Keratinocyte (primary cell): Measurements from ENCODE around the gene ZNF718. TPM values are rescaled to one million over a fixed set of nuclear protein-coding genes. Genes with fewer than 3 reads are reported as not detected.
"Not testable (repeated sequence)": the region's sequence is repeated elsewhere in the genome, so short reads cannot be mapped to it uniquely, and the experiment has no call there.

Experiments used
- DNase-seq: peaks from one replicate; pipeline ENCODE4 v3.0.0-alpha.2; 2011; ENCODE audit warnings: low read depth, missing footprints, low spot score
- FAIRE-seq: peaks from 2 replicates; lab custom pipeline; 2011; peaks lifted over from hg19 to GRCh38; lab: Jason Lieb, UNC
- H2AFZ ChIP-seq: 2 replicates; pipeline ENCODE4 v1.6.0; 2012; ENCODE audit warnings: low read length, control low read depth, inconsistent platforms; ENCODE audit not compliant: control insufficient read depth
- H3K27ac ChIP-seq: 2 replicates; pipeline ENCODE4 v1.5.1; 2011; ENCODE audit warnings: low read length; ENCODE audit not compliant: control insufficient read depth, insufficient read depth
- H3K27me3 ChIP-seq: 3 replicates; pipeline ENCODE4 v1.6.0; 2011; ENCODE audit warnings: low read length; ENCODE audit not compliant: control insufficient read depth, insufficient read depth; ENCODE audit errors: extremely low read depth
- H3K36me3 ChIP-seq, 2 experiments: 2 replicates in 1 of 2; 3 replicates in 1 of 2; pipeline ENCODE4 v1.5.1; 2011; ENCODE audit warnings: low read length in 2 of 2, mild to moderate bottlenecking in 1 of 2; ENCODE audit not compliant: control insufficient read depth in 2 of 2, insufficient read depth in 2 of 2; ENCODE audit errors: extremely low read depth in 1 of 2
- H3K4me1 ChIP-seq: 3 replicates; pipeline ENCODE4 v1.5.1; 2011; ENCODE audit warnings: low read length; ENCODE audit not compliant: control insufficient read depth, insufficient read depth; ENCODE audit errors: extremely low read depth
- H3K4me2 ChIP-seq: 3 replicates; pipeline ENCODE4 v1.6.0; 2011; ENCODE audit warnings: low read depth, low read length; ENCODE audit not compliant: control insufficient read depth, insufficient read depth; ENCODE audit errors: extremely low read depth
- H3K4me3 ChIP-seq, 3 experiments: fragments of 200-600 bp in 1 of 3; sonication (generic) in 1 of 3; 2 replicates in 2 of 3; 3 replicates in 1 of 3; pipeline ENCODE4 v1.5.1; 2011 to 2016; ENCODE audit warnings: low read length in 3 of 3, mild to moderate bottlenecking in 3 of 3, control low read depth in 2 of 3, inconsistent platforms in 1 of 3, low read depth in 1 of 3, mixed read lengths in 1 of 3, mixed run types in 1 of 3, moderate library complexity in 1 of 3; ENCODE audit not compliant: control insufficient read depth in 2 of 3, insufficient read depth in 2 of 3; ENCODE audit errors: extremely low read depth in 1 of 3
- H3K79me2 ChIP-seq: 2 replicates; pipeline ENCODE4 v1.6.0; 2012; ENCODE audit warnings: low read length; ENCODE audit not compliant: control insufficient read depth, insufficient read depth
- H3K9ac ChIP-seq: 3 replicates; pipeline ENCODE4 v1.6.0; 2011; ENCODE audit warnings: low read length; ENCODE audit not compliant: control insufficient read depth, insufficient read depth; ENCODE audit errors: extremely low read depth
- H3K9me1 ChIP-seq: 3 replicates; pipeline ENCODE4 v1.6.0; 2011; ENCODE audit warnings: low read length; ENCODE audit not compliant: control insufficient read depth, insufficient read depth; ENCODE audit errors: extremely low read depth
- H3K9me3 ChIP-seq: 2 replicates; pipeline ENCODE4 v1.5.1; 2012; ENCODE audit warnings: low read depth, low read length; ENCODE audit not compliant: control insufficient read depth
- H4K20me1 ChIP-seq: 3 replicates; pipeline ENCODE4 v1.6.0; 2011; ENCODE audit warnings: low read length; ENCODE audit not compliant: control insufficient read depth, insufficient read depth; ENCODE audit errors: extremely low read depth
- EZH2 ChIP-seq: IDR thresholded peaks from one replicate; pipeline ENCODE4 v1.6.1; 2012; ENCODE audit warnings: inconsistent platforms, mild to moderate bottlenecking, low read length, moderate library complexity
- dilution Hi-C: fragments of 300-500 bp; cut with MboI; formaldehyde crosslinking; loops from one replicate; pipeline ENCODE4 v1.7.0; 2020; ENCODE audit warnings: low sequenced_read_pairs; ENCODE audit not compliant: extremely low pct_ligation_motif_present
- polyA minus RNA-seq, 3 experiments: library from RNA; depleted of rRNA, polyadenylated mRNA; stranded (reverse); fragments of >200 nt; gene quantifications; 1 replicate in 1 of 3; 2 replicates in 1 of 3; 3 replicates in 1 of 3; pipeline ENCODE4 v1.2.3, GENCODE V29; 2011
- polyA plus RNA-seq, 5 experiments: library from polyadenylated mRNA; depleted of rRNA in 3 of 5; stranded (reverse) in 3 of 5; stranded (forward) in 1 of 5; unstranded in 1 of 5; fragments of >200 nt; gene quantifications; 1 replicate in 1 of 5; 2 replicates in 3 of 5; 3 replicates in 1 of 5; pipeline versions ENCODE4 v1.2.1 to v1.2.3, GENCODE V29; 2011 to 2012; ENCODE audit warnings: missing spikeins in 2 of 5, low read depth in 1 of 5, low replicate concordance in 1 of 5
- TF ChIP-seq, protein P1 (sequence below), 3 experiments: IDR thresholded peaks in 1 of 3; conservative IDR thresholded peaks in 1 of 3; optimal IDR thresholded peaks in 1 of 3; 2 replicates in 2 of 3; 3 replicates in 1 of 3; pipeline versions ENCODE3 to v1.5.1; 2011; ENCODE audit warnings: low read length in 3 of 3, mild to moderate bottlenecking in 3 of 3, moderate library complexity in 2 of 3, control low read depth in 1 of 3, inconsistent platforms in 1 of 3; ENCODE audit not compliant: insufficient read depth in 2 of 3; ENCODE audit errors: extremely low read depth in 1 of 3

Gene ZNF718
- polyA plus RNA-seq (4.0 to 5.0 TPM (median 4.1 TPM) in 3 replicates), polyA minus RNA-seq (1.7 to 9.3 TPM (median 6.5 TPM) in 3 replicates)
- 2.1 TPM for polyA plus RNA-seq (2011; ENCODE audit: low read depth)
- polyA plus RNA-seq (2011; cell fraction: cytosol; rRNA removed) = 2.5 and 4.8 TPM in 2 replicates
- polyA plus RNA-seq (2011; cell fraction: nucleus; rRNA removed) = 10.0 and 10.2 TPM in 2 replicates
- polyA plus RNA-seq (2012; ENCODE audit: low replicate concordance) = 2.6 and 3.4 TPM in 2 replicates
- polyA minus RNA-seq (2011; cell fraction: cytosol; rRNA and poly(A)+ RNA removed) = 8.2 TPM
- polyA minus RNA-seq (2011; cell fraction: nucleus; rRNA and poly(A)+ RNA removed) = 11.0 and 26.6 TPM in 2 replicates

DNA sequence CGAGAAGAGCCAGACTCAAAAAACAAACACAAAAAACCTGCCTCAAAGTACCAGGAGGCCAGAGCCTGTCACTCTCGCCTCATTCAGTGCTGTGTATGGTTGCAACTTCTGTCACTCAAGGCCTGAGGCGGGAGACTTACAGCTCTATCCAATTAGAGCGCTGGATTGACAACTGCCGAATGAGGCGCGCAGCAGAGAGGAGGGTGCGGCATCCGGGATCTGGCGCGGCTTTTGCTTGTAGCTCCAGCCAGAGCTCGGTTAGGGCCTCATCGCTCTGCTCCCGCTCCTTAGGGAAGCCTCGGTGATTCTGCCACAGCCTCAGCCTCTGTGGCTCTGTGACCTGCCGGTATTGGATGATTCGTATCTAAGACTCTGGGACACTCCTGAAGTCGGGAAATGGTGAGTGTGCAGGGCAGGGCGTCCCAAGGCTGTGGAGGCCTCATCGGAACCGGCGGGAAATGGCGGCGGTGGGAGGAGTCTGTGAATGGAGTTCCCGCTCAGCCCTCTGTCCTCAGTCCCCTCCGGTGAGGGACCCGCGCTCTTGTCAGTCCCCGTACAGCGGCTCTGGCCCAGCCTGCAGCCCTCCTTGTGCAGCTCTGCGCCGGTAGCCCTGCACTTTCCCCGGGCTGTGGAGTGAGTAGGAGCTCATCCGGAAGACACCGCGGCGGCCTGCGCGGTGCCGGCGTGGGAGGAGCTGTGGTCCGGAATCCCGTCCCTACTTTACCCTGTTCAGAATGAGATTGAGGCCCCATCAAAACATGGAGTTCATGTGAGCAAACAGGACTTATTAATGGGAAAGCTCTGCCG is at the start of gene ZNF718:
Gene ZNF718 (plus strand): TSS at position 227 of the 807 bp plus-strand sequence. CDS start 170 bp downstream, at position 397.
- Histone ChIP-seq H3K9me1 (no peaks in the 10 kb centered on the region), H3K9ac (peak within 1 kb of the TSS; percentile 92), H3K9me3 (peaks cover 14% of the 10 kb centered on the region), H2AFZ (peak within 1 kb of the TSS; percentile 100), H3K79me2 (peaks cover 41% of the 10 kb centered on the region), H3K36me3 (peaks cover 0 to 19% of the 10 kb centered on the region in 2 experiments), H3K27ac (peak within 1 kb of the TSS; percentile 91), H3K4me1 (peaks cover 5% of the 10 kb centered on the region), H3K27me3 (no peaks in the 10 kb centered on the region), H3K4me2 (peak within 1 kb of the TSS; percentile 89), H4K20me1 (no peaks in the 10 kb centered on the region), H3K4me3 (peak within 1 kb of the TSS; percentile 79 to 94 (median 93))
- peak; percentile 74 for FAIRE-seq
- DNase-seq = peak; percentile 83
- TF ChIP-seq EZH2 = no peak
- TF ChIP-seq, protein P1, sequence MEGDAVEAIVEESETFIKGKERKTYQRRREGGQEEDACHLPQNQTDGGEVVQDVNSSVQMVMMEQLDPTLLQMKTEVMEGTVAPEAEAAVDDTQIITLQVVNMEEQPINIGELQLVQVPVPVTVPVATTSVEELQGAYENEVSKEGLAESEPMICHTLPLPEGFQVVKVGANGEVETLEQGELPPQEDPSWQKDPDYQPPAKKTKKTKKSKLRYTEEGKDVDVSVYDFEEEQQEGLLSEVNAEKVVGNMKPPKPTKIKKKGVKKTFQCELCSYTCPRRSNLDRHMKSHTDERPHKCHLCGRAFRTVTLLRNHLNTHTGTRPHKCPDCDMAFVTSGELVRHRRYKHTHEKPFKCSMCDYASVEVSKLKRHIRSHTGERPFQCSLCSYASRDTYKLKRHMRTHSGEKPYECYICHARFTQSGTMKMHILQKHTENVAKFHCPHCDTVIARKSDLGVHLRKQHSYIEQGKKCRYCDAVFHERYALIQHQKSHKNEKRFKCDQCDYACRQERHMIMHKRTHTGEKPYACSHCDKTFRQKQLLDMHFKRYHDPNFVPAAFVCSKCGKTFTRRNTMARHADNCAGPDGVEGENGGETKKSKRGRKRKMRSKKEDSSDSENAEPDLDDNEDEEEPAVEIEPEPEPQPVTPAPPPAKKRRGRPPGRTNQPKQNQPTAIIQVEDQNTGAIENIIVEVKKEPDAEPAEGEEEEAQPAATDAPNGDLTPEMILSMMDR (optimal IDR thresholded peaks at IDR 0.05 in 1 of 3, IDR thresholded peaks at IDR 0.05 in 1 of 3, conservative IDR thresholded peaks at IDR 0.05 in 1 of 3; ENCODE audit: extremely low read depth in 1 of 3, insufficient read depth in 2 of 3, low read length in 3 of 3) = no peak
- dilution Hi-C loops = no loop called here

DNA sequence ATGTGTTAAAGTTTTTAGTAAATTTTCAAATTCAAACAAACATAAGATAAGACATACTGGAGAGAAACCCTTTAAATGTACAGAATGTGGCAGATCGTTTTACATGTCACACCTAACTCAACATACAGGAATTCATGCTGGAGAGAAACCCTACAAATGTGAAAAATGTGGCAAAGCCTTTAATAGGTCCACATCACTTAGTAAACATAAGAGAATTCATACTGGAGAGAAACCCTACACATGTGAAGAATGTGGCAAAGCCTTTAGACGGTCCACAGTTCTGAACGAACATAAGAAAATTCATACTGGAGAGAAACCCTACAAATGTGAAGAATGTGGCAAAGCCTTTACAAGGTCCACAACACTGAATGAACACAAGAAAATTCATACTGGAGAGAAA is 38.4 kb upstream of the ZNF718 start:
- H3K27me3 ChIP-seq = no peaks in the 10 kb centered on the region
- no peak overlapping the region for H3K9ac ChIP-seq
- H3K9me3 ChIP-seq = peaks cover 30% of the 10 kb centered on the region
- no peaks in the 10 kb centered on the region for H3K4me1 ChIP-seq
- no peak for FAIRE-seq
- no peak overlapping the region for H3K4me2 ChIP-seq
- no peaks in the 10 kb centered on the region for H3K79me2 ChIP-seq
- TF ChIP-seq, protein P1 (optimal IDR thresholded peaks at IDR 0.05 in 1 of 3, IDR thresholded peaks at IDR 0.05 in 1 of 3, conservative IDR thresholded peaks at IDR 0.05 in 1 of 3; ENCODE audit: extremely low read depth in 1 of 3, insufficient read depth in 2 of 3, low read length in 3 of 3) = no peak
- no peak for TF ChIP-seq EZH2
- H3K4me3 ChIP-seq = no peak overlapping the region
- no peaks in the 10 kb centered on the region for H3K9me1 ChIP-seq
- no peak for DNase-seq
- peaks cover 0 to 12% of the 10 kb centered on the region in 2 experiments for H3K36me3 ChIP-seq
- H2AFZ ChIP-seq = no peak overlapping the region
- no peaks in the 10 kb centered on the region for H4K20me1 ChIP-seq
- dilution Hi-C loops = no loop called here
- H3K27ac ChIP-seq = no peak overlapping the region

DNA sequence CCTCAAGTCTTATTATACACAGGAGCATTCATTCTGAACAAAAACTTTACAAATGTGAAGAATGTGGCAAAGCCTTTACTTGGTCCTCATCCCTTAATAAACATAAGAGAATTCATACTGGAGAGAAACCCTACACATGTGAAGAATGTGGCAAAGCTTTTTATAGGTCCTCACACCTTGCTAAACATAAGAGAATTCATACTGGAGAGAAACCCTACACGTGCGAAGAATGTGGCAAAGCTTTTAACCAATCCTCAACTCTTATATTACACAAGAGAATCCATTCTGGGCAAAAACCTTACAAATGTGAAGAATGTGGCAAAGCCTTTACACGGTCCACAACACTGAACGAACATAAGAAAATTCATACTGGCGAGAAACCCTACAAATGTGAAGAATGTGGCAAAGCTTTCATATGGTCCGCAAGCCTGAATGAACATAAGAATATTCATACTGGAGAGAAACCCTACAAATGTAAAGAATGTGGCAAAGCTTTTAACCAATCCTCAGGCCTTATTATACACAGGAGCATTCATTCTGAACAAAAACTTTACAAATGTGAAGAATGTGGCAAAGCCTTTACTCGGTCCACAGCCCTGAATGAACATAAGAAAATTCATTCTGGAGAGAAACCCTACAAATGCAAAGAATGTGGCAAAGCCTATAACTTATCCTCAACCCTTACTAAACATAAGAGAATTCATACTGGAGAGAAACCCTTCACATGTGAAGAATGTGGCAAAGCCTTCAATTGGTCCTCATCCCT is 37.6 kb upstream of the ZNF718 start:
- DNase-seq, dilution Hi-C loops, H3K4me3 ChIP-seq, H3K79me2 ChIP-seq, FAIRE-seq, H3K27me3 ChIP-seq, H3K4me2 ChIP-seq, H4K20me1 ChIP-seq, H3K4me1 ChIP-seq, H3K27ac ChIP-seq, H2AFZ ChIP-seq, H3K9me1 ChIP-seq, H3K9ac ChIP-seq: not testable (repeated sequence)
- Histone ChIP-seq H3K9me3 (peaks cover 30% of the 10 kb centered on the region), H3K36me3 (peaks cover 0 to 12% of the 10 kb centered on the region in 2 experiments)
